RWPE1 (cell line): ENCODE results near the gene SGPP2.

ENCODE experiments used
- CTCF ChIA-PET: fragments of 350-600 bp; sonication (Branson Sonifier 250); formaldehyde crosslinking; extraction: SDS; loops from one replicate; lab custom pipeline; 2021; lab: Yijun Ruan, JAX
- POLR2A ChIA-PET: fragments of 400-600 bp; formaldehyde crosslinking; extraction: SDS; loops from one replicate; lab custom pipeline; 2020; ENCODE audit warnings: antibody characterized with exemption; ENCODE audit not compliant: low non-redundant PET; lab: Yijun Ruan, JAX
- DNase-seq: peaks from one replicate; pipeline ENCODE4 v3.0.0; 2012; ENCODE audit warnings: low spot score
- H3K27ac ChIP-seq: fragments of 450-650 bp; 2 replicates; pipeline ENCODE4 v1.5.1; 2017
- TF ChIP-seq, protein P1 (sequence below): fragments of 450-650 bp; conservative IDR thresholded peaks from 2 replicates; pipeline ENCODE4 v1.5.1; 2017; ENCODE audit warnings: low read depth, mild to moderate bottlenecking

The SGPP2 gene

GRCh38 chr2:222604749-222605515 lies 180.6 kb downstream of the SGPP2 start:
- TF ChIP-seq, protein P1, sequence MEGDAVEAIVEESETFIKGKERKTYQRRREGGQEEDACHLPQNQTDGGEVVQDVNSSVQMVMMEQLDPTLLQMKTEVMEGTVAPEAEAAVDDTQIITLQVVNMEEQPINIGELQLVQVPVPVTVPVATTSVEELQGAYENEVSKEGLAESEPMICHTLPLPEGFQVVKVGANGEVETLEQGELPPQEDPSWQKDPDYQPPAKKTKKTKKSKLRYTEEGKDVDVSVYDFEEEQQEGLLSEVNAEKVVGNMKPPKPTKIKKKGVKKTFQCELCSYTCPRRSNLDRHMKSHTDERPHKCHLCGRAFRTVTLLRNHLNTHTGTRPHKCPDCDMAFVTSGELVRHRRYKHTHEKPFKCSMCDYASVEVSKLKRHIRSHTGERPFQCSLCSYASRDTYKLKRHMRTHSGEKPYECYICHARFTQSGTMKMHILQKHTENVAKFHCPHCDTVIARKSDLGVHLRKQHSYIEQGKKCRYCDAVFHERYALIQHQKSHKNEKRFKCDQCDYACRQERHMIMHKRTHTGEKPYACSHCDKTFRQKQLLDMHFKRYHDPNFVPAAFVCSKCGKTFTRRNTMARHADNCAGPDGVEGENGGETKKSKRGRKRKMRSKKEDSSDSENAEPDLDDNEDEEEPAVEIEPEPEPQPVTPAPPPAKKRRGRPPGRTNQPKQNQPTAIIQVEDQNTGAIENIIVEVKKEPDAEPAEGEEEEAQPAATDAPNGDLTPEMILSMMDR: no peak
- no peak for DNase-seq
- POLR2A ChIA-PET: no interaction called here
- no peak overlapping the region for H3K27ac ChIP-seq
- CTCF ChIA-PET: interaction anchor here (0.6 kb wide), 1 partner anchor 779 kb away, joined by 3 read pairs; no protein-coding TSS in a partner anchor

DNA sequence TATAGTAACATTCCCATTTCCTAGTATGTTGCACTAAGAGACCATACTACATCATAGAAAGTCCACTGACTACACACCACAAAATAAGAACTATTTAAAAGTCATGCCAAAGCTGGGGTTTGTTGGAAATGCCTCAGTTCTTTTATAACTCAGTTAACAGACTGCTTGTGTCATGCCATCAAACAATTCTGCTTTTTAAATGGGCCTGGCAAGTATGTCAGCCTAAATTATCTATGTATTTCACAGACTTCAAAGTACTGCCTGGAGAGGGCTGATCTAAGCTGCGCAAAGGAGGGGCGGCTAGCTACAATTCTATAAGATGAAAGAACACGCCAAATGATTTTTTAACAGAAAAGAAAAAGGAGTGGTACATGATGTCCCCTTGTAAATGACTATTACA lies 182.0 kb downstream of the SGPP2 start:
- DNase-seq: no peak
- CTCF ChIA-PET: interaction anchor here (0.6 kb wide), 1 partner anchor 32 kb away, joined by 3 read pairs; no protein-coding TSS in a partner anchor
- H3K27ac ChIP-seq: no peak overlapping the region
- TF ChIP-seq, protein P1: no peak
- POLR2A ChIA-PET: no interaction called here

- POLR2A ChIA-PET: no interaction called here
- CTCF ChIA-PET: no interaction called here
- TF ChIP-seq, protein P1: no peak
Observed at GRCh38 chr2:222608081-222608480, 183.7 kb downstream of the SGPP2 start.

GRCh38 chr2:222609381-222609780 lies 185.0 kb downstream of the SGPP2 start:
- CTCF ChIA-PET: interaction anchor here (0.7 kb wide), 1 partner anchor 468 kb away, joined by 3 read pairs; no protein-coding TSS in a partner anchor
- TF ChIP-seq, protein P1: no peak
- no peak for DNase-seq
- no peak overlapping the region for H3K27ac ChIP-seq
- POLR2A ChIA-PET: no interaction called here

More at GRCh38 chr2:222608081-222608480, 183.7 kb downstream of the SGPP2 start:
- no peak for DNase-seq
- no peak overlapping the region for H3K27ac ChIP-seq
